Kidney glomerular epithelial cell (primary cell): ENCODE results near the gene PTPRC.
"Not testable (repeated sequence)": the region's sequence is repeated elsewhere in the genome, so short reads cannot be mapped to it uniquely, and the experiment has no call there.

ENCODE experiments used
- DNase-seq: peaks from one replicate; lab custom pipeline; 2025; lab: John Stamatoyannopoulos, UW

The PTPRC gene, protein sequence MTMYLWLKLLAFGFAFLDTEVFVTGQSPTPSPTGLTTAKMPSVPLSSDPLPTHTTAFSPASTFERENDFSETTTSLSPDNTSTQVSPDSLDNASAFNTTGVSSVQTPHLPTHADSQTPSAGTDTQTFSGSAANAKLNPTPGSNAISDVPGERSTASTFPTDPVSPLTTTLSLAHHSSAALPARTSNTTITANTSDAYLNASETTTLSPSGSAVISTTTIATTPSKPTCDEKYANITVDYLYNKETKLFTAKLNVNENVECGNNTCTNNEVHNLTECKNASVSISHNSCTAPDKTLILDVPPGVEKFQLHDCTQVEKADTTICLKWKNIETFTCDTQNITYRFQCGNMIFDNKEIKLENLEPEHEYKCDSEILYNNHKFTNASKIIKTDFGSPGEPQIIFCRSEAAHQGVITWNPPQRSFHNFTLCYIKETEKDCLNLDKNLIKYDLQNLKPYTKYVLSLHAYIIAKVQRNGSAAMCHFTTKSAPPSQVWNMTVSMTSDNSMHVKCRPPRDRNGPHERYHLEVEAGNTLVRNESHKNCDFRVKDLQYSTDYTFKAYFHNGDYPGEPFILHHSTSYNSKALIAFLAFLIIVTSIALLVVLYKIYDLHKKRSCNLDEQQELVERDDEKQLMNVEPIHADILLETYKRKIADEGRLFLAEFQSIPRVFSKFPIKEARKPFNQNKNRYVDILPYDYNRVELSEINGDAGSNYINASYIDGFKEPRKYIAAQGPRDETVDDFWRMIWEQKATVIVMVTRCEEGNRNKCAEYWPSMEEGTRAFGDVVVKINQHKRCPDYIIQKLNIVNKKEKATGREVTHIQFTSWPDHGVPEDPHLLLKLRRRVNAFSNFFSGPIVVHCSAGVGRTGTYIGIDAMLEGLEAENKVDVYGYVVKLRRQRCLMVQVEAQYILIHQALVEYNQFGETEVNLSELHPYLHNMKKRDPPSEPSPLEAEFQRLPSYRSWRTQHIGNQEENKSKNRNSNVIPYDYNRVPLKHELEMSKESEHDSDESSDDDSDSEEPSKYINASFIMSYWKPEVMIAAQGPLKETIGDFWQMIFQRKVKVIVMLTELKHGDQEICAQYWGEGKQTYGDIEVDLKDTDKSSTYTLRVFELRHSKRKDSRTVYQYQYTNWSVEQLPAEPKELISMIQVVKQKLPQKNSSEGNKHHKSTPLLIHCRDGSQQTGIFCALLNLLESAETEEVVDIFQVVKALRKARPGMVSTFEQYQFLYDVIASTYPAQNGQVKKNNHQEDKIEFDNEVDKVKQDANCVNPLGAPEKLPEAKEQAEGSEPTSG (N-terminal part only)

GRCh38 chr1:198638894-198639635, at the start of gene PTPRC:
PTPRC (plus strand) TSS chr1:198639040; CDS start chr1:198639269, 229 bp downstream.
- DNase-seq: no peak

GRCh38 chr1:198590454-198590853, 48.4 kb upstream of the PTPRC start:
- no peak for DNase-seq

- DNase-seq: no peak
These were observed 43.1 kb upstream of the PTPRC start for GRCh38 chr1:198595765-198596164.

GRCh38 chr1:198597690-198598430, 41.0 kb upstream of the PTPRC start:
- DNase-seq: no peak

DNA sequence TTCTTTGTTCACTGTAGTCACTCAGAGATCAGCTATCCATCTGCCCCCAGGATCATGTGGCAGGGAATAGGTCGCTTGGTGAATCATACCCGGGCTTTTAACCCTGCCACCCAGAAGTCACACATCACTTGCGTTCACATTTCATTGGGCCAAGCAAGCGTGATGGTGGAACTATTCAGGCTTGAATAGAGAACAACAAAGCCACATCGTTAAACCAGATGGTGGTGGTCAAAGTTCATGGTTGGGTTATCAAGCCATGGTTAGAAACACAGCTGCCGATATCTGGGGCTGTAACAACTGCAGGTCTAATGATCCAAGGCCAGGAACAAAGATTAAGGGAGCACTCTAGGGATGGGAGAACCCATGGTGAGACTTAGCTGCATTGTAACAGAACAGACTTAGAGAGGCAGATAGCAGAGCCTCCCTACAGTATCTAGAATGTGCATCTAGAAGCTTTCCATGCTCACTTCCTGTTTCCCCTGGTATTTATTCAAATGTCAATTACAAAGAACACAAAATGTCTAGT, 40.0 kb upstream of the PTPRC start:
- peak; percentile 68 for DNase-seq

- DNase-seq: no peak
These were observed 39.1 kb upstream of the PTPRC start for GRCh38 chr1:198599749-198600148.

GRCh38 chr1:198600906-198601305, 37.9 kb upstream of the PTPRC start:
- DNase-seq: no peak

DNA sequence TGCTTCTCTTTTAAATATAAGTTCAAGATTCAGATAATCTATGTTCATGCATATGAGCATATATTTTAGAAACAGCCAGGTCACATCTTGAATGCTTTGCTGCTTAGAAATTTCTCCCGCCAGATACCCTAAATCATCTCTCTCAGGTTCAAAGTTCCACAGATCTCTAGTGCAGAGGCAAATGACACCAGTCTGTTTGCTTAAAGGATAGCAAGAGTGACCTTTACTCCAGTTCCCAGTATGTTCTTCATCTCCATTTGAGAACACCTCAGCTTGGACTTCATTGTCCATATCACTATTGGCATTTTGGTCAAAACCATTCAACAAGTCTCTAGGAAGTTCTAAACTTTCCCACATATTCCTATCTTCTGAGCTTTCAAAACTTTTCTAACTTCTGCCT, 37.5 kb upstream of the PTPRC start:
- DNase-seq: not testable (repeated sequence)

- DNase-seq: no peak
These were observed 36.6 kb upstream of the PTPRC start for GRCh38 chr1:198601936-198602889.

DNA sequence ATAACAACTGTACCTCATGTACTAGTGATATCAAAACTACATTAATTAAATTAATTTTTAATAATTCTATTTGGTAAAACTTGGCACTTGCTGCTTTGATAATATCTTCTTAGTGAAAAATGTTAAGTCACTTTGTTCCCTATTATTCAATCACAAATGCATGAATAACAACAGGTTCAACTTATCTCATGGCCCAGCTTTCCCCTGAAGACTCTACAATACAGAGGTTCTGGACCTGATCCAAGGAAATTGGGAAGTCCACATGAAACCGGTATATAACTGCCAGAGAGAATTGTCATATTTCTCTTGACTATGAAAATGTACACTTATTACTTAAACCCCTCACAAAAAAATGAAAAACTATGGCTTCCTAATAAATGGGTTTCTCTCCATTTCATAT, 33.9 kb upstream of the PTPRC start:
- DNase-seq: no peak

DNA sequence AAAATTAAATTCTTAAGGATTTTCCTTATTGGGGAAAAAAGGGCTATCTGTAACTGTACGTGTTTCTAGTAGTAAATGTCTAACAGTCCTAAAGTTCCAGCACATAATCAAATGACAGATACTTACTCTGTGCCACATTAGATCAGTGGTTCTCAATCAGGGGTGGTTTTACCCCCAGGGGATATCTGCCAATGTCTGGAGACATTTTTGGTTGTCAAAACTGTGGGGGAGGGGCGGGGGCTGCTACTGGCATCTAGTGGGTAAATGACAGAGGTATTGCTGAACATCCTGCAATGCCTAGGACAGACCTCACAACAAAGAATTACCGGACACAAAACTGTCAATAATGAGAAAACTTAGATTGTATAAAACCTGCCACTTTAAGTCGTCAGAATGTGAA, 33.4 kb upstream of the PTPRC start:
- DNase-seq: no peak

GRCh38 chr1:198606020-198606438, 32.8 kb upstream of the PTPRC start:
- DNase-seq: no peak

GRCh38 chr1:198607714-198608113, 31.1 kb upstream of the PTPRC start:
- no peak for DNase-seq

- no peak for DNase-seq
These were observed 28.5 kb upstream of the PTPRC start for GRCh38 chr1:198610362-198610761.

GRCh38 chr1:198611219-198611618, 27.6 kb upstream of the PTPRC start:
- no peak for DNase-seq

- no peak for DNase-seq
These were observed 26.2 kb upstream of the PTPRC start for GRCh38 chr1:198612471-198613260.

DNA sequence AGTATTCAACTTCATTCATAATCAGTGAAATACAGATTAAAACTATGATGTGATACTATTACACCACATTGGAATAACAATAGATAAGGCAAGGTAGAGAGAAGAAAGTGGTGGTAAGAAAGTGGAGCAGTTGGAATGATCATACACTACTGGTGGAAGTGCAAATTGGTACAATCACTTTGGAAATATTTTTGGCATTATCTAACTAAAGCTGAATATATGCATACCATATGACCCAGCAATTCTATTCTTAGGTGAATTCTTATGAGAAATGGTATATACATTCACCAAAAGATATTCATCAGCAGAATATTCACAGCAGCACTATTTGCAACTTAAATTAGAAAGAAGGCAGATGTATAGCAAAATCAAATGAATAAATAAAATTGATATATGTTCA, 21.4 kb upstream of the PTPRC start:
- DNase-seq: no peak

- DNase-seq: no peak
These were observed 19.3 kb upstream of the PTPRC start for GRCh38 chr1:198619375-198620140.
